SJCRH30 (cell line): ENCODE data around the gene OR52K1. TPM values are rescaled to one million over a fixed set of nuclear protein-coding genes. Genes with fewer than 3 reads are reported as not detected.

Experiments used
- DNase-seq, 2 experiments: peaks; one replicate each; pipeline ENCODE4 v3.0.0-alpha.2; 2015 to 2020
- H3K27ac ChIP-seq: fragments of 250-450 bp; sonication (Bioruptor Pico); 2 replicates; pipeline ENCODE4 v1.5.1; 2020; ENCODE audit warnings: mild to moderate bottlenecking, moderate library complexity
- H3K27me3 ChIP-seq: fragments of 250-450 bp; sonication (Bioruptor Pico); 2 replicates; pipeline ENCODE4 v1.5.1; 2020; ENCODE audit warnings: mild to moderate bottlenecking, moderate library complexity
- H3K36me3 ChIP-seq: fragments of 250-450 bp; sonication (Bioruptor Pico); 2 replicates; pipeline ENCODE4 v1.5.1; 2020; ENCODE audit warnings: mild to moderate bottlenecking, moderate library complexity
- H3K4me1 ChIP-seq: fragments of 250-450 bp; sonication (Bioruptor Pico); 2 replicates; pipeline ENCODE4 v1.5.1; 2020; ENCODE audit warnings: mild to moderate bottlenecking, moderate library complexity
- H3K4me3 ChIP-seq: fragments of 250-450 bp; sonication (Bioruptor Pico); 2 replicates; pipeline ENCODE4 v1.5.1; 2020; ENCODE audit warnings: mild to moderate bottlenecking, moderate library complexity
- H3K9me3 ChIP-seq: fragments of 250-450 bp; sonication (Bioruptor Pico); replicated peaks from 2 replicates; pipeline ENCODE4 v1.5.1; 2020; ENCODE audit warnings: mild to moderate bottlenecking, moderate library complexity
- total RNA-seq: library from RNA; depleted of rRNA; stranded (reverse); fragments of >200 nt; shearing (Covaris generic); gene quantifications from 2 replicates; pipeline ENCODE4 v1.2.3, GENCODE V29; 2014; rRNA removed

The OR52K1 gene
- not detected in 2 replicates for total RNA-seq

DNA sequence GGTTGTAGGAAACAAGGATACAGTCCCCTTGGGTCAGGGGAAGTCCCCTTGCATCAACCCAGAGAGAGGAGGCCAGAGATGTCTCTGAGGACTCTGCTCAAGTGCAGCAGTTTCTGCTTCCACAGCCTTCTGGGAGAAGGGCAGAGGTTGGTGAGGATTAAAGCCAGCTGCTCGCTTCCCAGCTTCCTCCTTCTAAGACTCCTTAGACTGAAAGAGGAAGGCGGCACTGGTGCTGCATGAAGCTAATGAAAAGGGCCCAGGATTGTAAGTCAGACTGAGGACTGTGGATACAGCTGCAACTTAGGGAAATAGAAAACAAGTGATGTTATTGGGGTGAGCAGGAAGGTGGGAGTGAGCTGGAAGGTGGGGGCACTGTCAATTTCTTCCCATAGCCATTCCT, at the start of gene OR52K1:
Gene OR52K1 (plus strand): TSS at position 202 of the 400 bp plus-strand sequence. CDS start 6,255 bp downstream, outside the sequence.
- H3K4me1 ChIP-seq: no peaks in the 10 kb centered on the region
- no peaks in the 10 kb centered on the region for H3K27me3 ChIP-seq
- H3K27ac ChIP-seq: no peak within 1 kb of the TSS
- no peak within 1 kb of the TSS for H3K4me3 ChIP-seq
- H3K36me3 ChIP-seq: no peaks in the 10 kb centered on the region
- no peak for DNase-seq
- no peaks in the 10 kb centered on the region for H3K9me3 ChIP-seq

GRCh38 chr11:4433856-4434255, 48.6 kb upstream of the OR52K1 start:
- DNase-seq: no peak
- Histone ChIP-seq H3K27ac (no peak overlapping the region), H3K4me3 (no peak overlapping the region), H3K4me1 (no peaks in the 10 kb centered on the region), H3K9me3 (no peaks in the 10 kb centered on the region), H3K27me3 (no peaks in the 10 kb centered on the region), H3K36me3 (no peaks in the 10 kb centered on the region)

- no peak for DNase-seq
- H3K9me3 ChIP-seq: no peaks in the 10 kb centered on the region
- no peaks in the 10 kb centered on the region for H3K27me3 ChIP-seq
Measured at GRCh38 chr11:4436411-4436810, 46.0 kb upstream of the OR52K1 start.

GRCh38 chr11:4441515-4441914, 40.9 kb upstream of the OR52K1 start:
- H3K4me3 ChIP-seq: no peak overlapping the region
- DNase-seq: no peak
- no peak overlapping the region for H3K27ac ChIP-seq
- no peaks in the 10 kb centered on the region for H3K36me3 ChIP-seq
- H3K9me3 ChIP-seq: no peaks in the 10 kb centered on the region
- H3K4me1 ChIP-seq: no peaks in the 10 kb centered on the region
- no peaks in the 10 kb centered on the region for H3K27me3 ChIP-seq

More at GRCh38 chr11:4436411-4436810, 46.0 kb upstream of the OR52K1 start:
- Histone ChIP-seq H3K27ac (no peak overlapping the region), H3K4me3 (no peak overlapping the region), H3K4me1 (no peaks in the 10 kb centered on the region), H3K36me3 (no peaks in the 10 kb centered on the region)

- no peak for DNase-seq
Measured at GRCh38 chr11:4443232-4443891, 39.1 kb upstream of the OR52K1 start.

GRCh38 chr11:4448995-4449394, 33.5 kb upstream of the OR52K1 start, which contains the start of gene OR52K2:
Gene OR52K2 (plus strand): TSS chr11:4449295. CDS start chr11:4449340, 45 bp downstream.
- Histone ChIP-seq H3K27me3 (no peaks in the 10 kb centered on the region), H3K4me1 (no peaks in the 10 kb centered on the region), H3K36me3 (no peaks in the 10 kb centered on the region), H3K4me3 (no peak within 1 kb of the TSS), H3K27ac (no peak within 1 kb of the TSS), H3K9me3 (no peaks in the 10 kb centered on the region)
- DNase-seq: no peak

More at GRCh38 chr11:4443232-4443891, 39.1 kb upstream of the OR52K1 start:
- Histone ChIP-seq H3K4me1 (no peaks in the 10 kb centered on the region), H3K9me3 (no peaks in the 10 kb centered on the region), H3K36me3 (no peaks in the 10 kb centered on the region), H3K4me3 (no peak overlapping the region), H3K27me3 (no peaks in the 10 kb centered on the region), H3K27ac (no peak overlapping the region)

- Histone ChIP-seq H3K27me3 (no peaks in the 10 kb centered on the region), H3K4me1 (no peaks in the 10 kb centered on the region)
Measured at GRCh38 chr11:4453118-4453517, 29.3 kb upstream of the OR52K1 start.

GRCh38 chr11:4454021-4454420, 28.4 kb upstream of the OR52K1 start:
- Histone ChIP-seq H3K4me1 (no peaks in the 10 kb centered on the region), H3K27me3 (no peaks in the 10 kb centered on the region), H3K4me3 (no peak overlapping the region), H3K36me3 (no peaks in the 10 kb centered on the region), H3K27ac (no peak overlapping the region), H3K9me3 (no peaks in the 10 kb centered on the region)
- DNase-seq: no peak

More at GRCh38 chr11:4453118-4453517, 29.3 kb upstream of the OR52K1 start:
- Histone ChIP-seq H3K9me3 (no peaks in the 10 kb centered on the region), H3K4me3 (no peak overlapping the region), H3K36me3 (no peaks in the 10 kb centered on the region), H3K27ac (no peak overlapping the region)
- no peak for DNase-seq

GRCh38 chr11:4455419-4455818, 27.0 kb upstream of the OR52K1 start:
- H3K27me3 ChIP-seq: no peaks in the 10 kb centered on the region
- no peak overlapping the region for H3K4me3 ChIP-seq
- DNase-seq: no peak
- no peaks in the 10 kb centered on the region for H3K36me3 ChIP-seq
- no peak overlapping the region for H3K27ac ChIP-seq
- H3K4me1 ChIP-seq: no peaks in the 10 kb centered on the region
- H3K9me3 ChIP-seq: no peaks in the 10 kb centered on the region

DNA sequence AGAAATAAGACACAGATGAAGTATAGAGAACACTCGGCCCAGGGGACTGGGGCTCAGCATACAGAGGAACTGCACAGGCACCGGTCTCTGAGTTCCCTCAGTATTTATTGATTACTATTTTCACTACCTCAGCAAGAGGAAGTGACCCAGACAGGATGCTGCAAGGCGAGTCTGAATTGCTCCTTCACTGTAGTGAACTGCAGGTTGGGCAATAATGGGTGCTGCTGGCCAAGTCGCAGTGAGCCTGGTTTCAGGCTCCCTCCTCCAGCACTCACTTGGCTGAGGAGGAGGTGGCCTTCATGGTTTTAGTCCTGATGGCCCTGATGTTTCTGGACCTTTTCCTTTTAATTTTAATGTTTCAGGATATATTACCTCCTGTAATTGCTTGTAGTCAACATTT, 22.9 kb upstream of the OR52K1 start:
- Histone ChIP-seq H3K36me3 (no peaks in the 10 kb centered on the region), H3K4me1 (no peaks in the 10 kb centered on the region), H3K9me3 (no peaks in the 10 kb centered on the region; the same call in 1 of the 2 replicates), H3K27ac (no peak overlapping the region), H3K4me3 (no peak overlapping the region), H3K27me3 (no peaks in the 10 kb centered on the region)
- DNase-seq: no peak

DNA sequence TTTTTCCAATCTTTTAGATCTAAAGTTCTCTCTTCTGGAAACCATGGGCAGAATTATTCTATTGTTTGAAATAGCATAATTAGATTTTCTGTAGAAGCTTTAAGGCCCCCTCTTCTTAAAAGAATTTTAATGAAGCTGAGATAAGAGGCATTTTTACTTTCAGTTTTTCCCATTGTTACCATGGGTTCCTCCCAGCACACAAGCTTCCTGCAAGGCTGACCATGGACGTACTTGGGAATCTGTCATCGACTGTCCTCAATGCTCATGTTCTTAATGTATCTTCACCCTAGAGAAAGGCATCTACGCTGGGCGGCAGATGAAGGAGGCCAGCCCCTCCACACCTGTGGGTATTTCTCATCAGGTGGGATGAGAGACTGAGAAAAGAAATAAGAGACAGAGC, 22.3 kb upstream of the OR52K1 start:
- no peak overlapping the region for H3K4me3 ChIP-seq
- no peaks in the 10 kb centered on the region; the same call in 1 of the 2 replicates for H3K9me3 ChIP-seq

DNA sequence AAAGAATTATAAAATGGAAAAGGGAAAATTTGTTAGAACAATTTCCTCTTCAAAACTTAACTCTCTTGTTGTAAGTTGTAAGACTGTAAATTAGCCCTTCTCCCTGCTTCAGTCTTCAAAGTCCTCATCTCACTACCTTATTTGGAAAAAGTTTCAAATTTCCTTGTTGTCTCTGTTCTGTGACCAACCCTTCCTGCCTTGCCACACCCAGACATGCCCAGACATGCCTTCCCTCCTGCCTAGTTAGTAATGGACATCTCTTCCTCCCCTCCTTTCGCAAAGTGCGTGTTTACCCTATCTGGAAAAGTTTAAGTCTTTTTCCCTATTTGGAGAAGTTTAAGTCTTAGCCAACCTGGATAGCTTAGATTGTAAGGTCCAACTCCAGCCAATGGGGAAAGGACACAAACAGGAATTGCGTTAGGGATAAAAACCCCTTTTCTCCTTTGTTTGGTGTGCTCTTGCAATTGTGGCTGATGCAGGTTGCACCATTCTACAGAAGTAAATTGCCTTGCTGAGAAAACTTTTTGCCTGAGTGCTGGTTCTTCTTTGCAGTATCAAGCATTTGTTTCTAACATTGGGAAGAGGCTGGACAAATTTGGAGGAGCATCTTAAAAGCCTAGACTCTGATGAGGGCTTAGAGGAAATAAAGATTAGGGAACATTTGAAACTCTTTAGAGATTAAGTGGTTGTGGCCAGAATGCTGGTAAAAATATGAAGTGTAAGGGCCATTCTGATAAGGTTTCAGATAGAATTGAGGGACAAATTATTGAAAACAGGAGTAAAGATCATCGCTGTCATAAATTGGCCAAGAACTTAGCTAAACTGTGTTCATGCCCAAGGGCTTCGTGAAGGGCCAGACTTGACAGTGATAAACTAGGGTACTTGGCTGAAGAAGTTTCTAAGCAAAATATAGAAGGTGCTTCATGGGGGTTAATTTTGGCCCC, 18.0 kb upstream of the OR52K1 start:
- no peak overlapping the region for H3K27ac ChIP-seq
- H3K4me3 ChIP-seq: no peak overlapping the region
- DNase-seq: peak; percentile 28 to 37
- H3K27me3 ChIP-seq: no peaks in the 10 kb centered on the region
- no peaks in the 10 kb centered on the region; the same call in 1 of the 2 replicates for H3K9me3 ChIP-seq
- no peaks in the 10 kb centered on the region for H3K4me1 ChIP-seq
- H3K36me3 ChIP-seq: no peaks in the 10 kb centered on the region

More for the DNA sequence above, 22.3 kb upstream of the OR52K1 start:
- no peaks in the 10 kb centered on the region for H3K27me3 ChIP-seq
- no peak overlapping the region for H3K27ac ChIP-seq
- H3K36me3 ChIP-seq: no peaks in the 10 kb centered on the region
- H3K4me1 ChIP-seq: no peaks in the 10 kb centered on the region
- no peak for DNase-seq

DNA sequence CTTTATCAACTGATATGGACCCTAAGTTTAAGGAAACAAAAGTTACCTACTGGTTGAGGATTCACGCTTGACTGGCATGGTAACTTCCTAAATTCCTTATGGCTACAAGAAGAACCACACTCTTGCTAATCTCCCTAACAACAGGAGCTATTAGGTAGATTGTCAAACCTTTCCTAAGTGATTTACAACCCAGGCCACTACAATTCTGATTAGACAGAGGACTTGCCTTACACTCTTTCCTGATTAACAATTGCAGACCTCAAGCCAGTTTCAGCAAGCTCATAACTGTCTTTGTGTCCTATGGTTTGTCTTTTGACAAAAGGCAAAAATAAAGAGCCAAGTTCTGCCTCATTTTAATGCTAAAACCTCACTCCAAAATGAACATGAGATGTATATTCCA, 17.0 kb upstream of the OR52K1 start:
- DNase-seq: no peak
- H3K36me3 ChIP-seq: no peaks in the 10 kb centered on the region
- H3K4me3 ChIP-seq: no peak overlapping the region
- H3K27me3 ChIP-seq: no peaks in the 10 kb centered on the region
- no peaks in the 10 kb centered on the region for H3K4me1 ChIP-seq
- H3K27ac ChIP-seq: no peak overlapping the region
- H3K9me3 ChIP-seq: no peaks in the 10 kb centered on the region; the same call in 1 of the 2 replicates

DNA sequence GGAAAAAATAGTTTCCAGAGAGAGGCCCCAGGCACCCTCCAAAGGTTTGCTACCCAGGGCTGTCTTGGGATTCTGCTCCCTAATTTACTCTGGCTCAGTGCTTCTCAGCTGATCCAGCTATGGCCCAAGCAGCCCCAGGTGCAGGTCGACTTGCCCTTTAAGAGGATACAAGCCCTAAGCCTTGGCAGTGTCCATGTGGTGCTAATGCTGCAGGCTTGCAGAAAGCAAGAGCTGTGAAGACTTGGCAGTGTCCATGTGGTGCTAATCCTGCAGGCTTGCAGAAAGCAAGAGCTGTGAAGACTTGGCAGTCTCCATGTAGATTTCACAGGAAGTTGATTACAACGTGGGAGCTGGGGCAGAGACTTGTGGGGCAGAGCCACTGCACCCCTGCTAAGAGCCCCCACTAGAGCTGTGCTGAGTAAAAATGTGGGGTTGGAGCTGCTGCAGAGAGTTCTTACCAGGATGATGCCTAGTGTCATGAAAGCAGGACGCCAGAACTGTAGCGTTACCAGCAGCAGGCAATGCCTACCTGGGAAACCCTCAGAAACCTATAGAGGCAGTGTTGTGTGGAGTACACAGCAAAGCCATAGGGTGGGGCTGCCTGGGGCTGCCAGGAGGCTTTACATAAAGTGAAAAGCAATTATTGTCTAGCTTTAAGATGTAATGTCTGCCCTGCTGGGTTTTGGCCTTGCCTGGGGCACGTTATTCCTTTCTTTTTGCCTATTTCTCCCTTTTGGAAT, 16.1 kb upstream of the OR52K1 start:
- H3K36me3 ChIP-seq: no peaks in the 10 kb centered on the region
- H3K4me3 ChIP-seq: no peak overlapping the region
- no peaks in the 10 kb centered on the region; the same call in 1 of the 2 replicates for H3K9me3 ChIP-seq
- no peaks in the 10 kb centered on the region for H3K27me3 ChIP-seq
- no peak for DNase-seq
- no peak overlapping the region for H3K27ac ChIP-seq
- no peaks in the 10 kb centered on the region for H3K4me1 ChIP-seq
